DND-41 (cell line): Measurements from ENCODE around the gene C10orf120.

Experiments
- ATAC-seq: fragments of 200-7000 bp; cut with Tn5 transposase; 3 replicates; pipeline ENCODE4 v1.9.1; 2021; ENCODE audit warnings: low read depth; ENCODE audit not compliant: insufficient read depth
- DNase-seq: peaks from one replicate; pipeline ENCODE4 v3.0.0-alpha.2; 2020
- H2AFZ ChIP-seq: 2 replicates; pipeline ENCODE4 v1.6.0; 2012; ENCODE audit warnings: low read depth, low read length
- H3K27ac ChIP-seq: 2 replicates; pipeline ENCODE4 v1.5.1; 2012; ENCODE audit warnings: low read length, inconsistent platforms
- H3K27me3 ChIP-seq: fragments of 200-600 bp; sonication (generic); 2 replicates; pipeline ENCODE4 v1.6.0; 2012; ENCODE audit warnings: low read length, mild to moderate bottlenecking, inconsistent platforms; ENCODE audit not compliant: insufficient read depth, poor library complexity
- H3K36me3 ChIP-seq: 2 replicates; pipeline ENCODE4 v1.5.1; 2012; ENCODE audit warnings: low read length, inconsistent platforms; ENCODE audit not compliant: insufficient read depth
- H3K4me1 ChIP-seq: 2 replicates; pipeline ENCODE4 v1.5.1; 2012; ENCODE audit warnings: mild to moderate bottlenecking, low read length; ENCODE audit not compliant: insufficient read depth
- H3K4me2 ChIP-seq: 2 replicates; pipeline ENCODE4 v1.6.0; 2012; ENCODE audit warnings: mild to moderate bottlenecking, moderate library complexity, low read length, inconsistent platforms; ENCODE audit not compliant: insufficient read depth
- H3K4me3 ChIP-seq, 2 experiments: fragments of 200-600 bp in 1 of 2; shearing (Covaris generic) in 1 of 2; 2 replicates each; pipeline ENCODE4 v1.5.1; 2012 to 2016; ENCODE audit warnings: inconsistent platforms in 2 of 2, low read length in 2 of 2, mild to moderate bottlenecking in 2 of 2, low read depth in 1 of 2, moderate library complexity in 1 of 2
- H3K79me2 ChIP-seq: 2 replicates; pipeline ENCODE4 v1.6.0; 2012; ENCODE audit warnings: low read length, inconsistent platforms; ENCODE audit not compliant: insufficient read depth
- H3K9ac ChIP-seq: 2 replicates; pipeline ENCODE4 v1.6.0; 2012; ENCODE audit warnings: low read depth, mild to moderate bottlenecking, inconsistent platforms, low read length, moderate library complexity
- H3K9me3 ChIP-seq: 2 replicates; pipeline ENCODE4 v1.5.1; 2012; ENCODE audit warnings: low read length, moderate library complexity, mild to moderate bottlenecking, inconsistent platforms; ENCODE audit not compliant: insufficient read depth, severe bottlenecking
- H4K20me1 ChIP-seq: 2 replicates; pipeline ENCODE4 v1.6.0; 2012; ENCODE audit warnings: low read length; ENCODE audit not compliant: insufficient read depth
- CTCF ChIP-seq: IDR thresholded peaks from 2 replicates; pipeline ENCODE4 v1.5.1; 2012; ENCODE audit warnings: borderline replicate concordance, low read length, moderate library complexity, mild to moderate bottlenecking; ENCODE audit not compliant: poor library complexity, severe bottlenecking; ENCODE audit errors: extremely low read depth
- EZH2 ChIP-seq: IDR thresholded peaks from 3 replicates; pipeline ENCODE4 v1.6.1; 2012; ENCODE audit warnings: borderline replicate concordance, low read depth, mild to moderate bottlenecking, moderate library complexity, low read length, inconsistent platforms; ENCODE audit not compliant: severe bottlenecking

C10orf120 gene

GRCh38 chr10:122650331-122650730 is 49.3 kb downstream of the C10orf120 start:
- H3K27ac ChIP-seq = no peak overlapping the region
- H3K9ac ChIP-seq = no peak overlapping the region
- no peaks in the 10 kb centered on the region for H3K4me1 ChIP-seq
- H3K9me3 ChIP-seq = no peaks in the 10 kb centered on the region
- TF ChIP-seq EZH2 (no peak), CTCF (no peak)
- H3K4me3 ChIP-seq = no peak overlapping the region
- no peaks in the 10 kb centered on the region for H3K27me3 ChIP-seq
- ATAC-seq (no peak), DNase-seq (no peak)
- H3K4me2 ChIP-seq = no peak overlapping the region
- no peaks in the 10 kb centered on the region for H4K20me1 ChIP-seq
- no peak overlapping the region for H2AFZ ChIP-seq
- no peaks in the 10 kb centered on the region for H3K36me3 ChIP-seq
- H3K79me2 ChIP-seq = no peaks in the 10 kb centered on the region

GRCh38 chr10:122649903-122650302 is 49.7 kb downstream of the C10orf120 start:
- Histone ChIP-seq H3K79me2 (no peaks in the 10 kb centered on the region), H4K20me1 (no peaks in the 10 kb centered on the region), H3K27me3 (no peaks in the 10 kb centered on the region), H3K4me3 (no peak overlapping the region), H3K4me1 (no peaks in the 10 kb centered on the region), H3K9me3 (no peaks in the 10 kb centered on the region), H3K36me3 (no peaks in the 10 kb centered on the region), H3K9ac (no peak overlapping the region), H3K27ac (no peak overlapping the region), H2AFZ (no peak overlapping the region), H3K4me2 (no peak overlapping the region)
- no peak for DNase-seq
- TF ChIP-seq CTCF (no peak), EZH2 (no peak)
- ATAC-seq = no peak

- peak; percentile 67 for ATAC-seq
- no peaks in the 10 kb centered on the region for H4K20me1 ChIP-seq
- no peaks in the 10 kb centered on the region for H3K36me3 ChIP-seq
- no peak for TF ChIP-seq EZH2
- TF ChIP-seq CTCF = peak; percentile 85
- 0 out of 2 replicates have a peak overlapping the region, but pooled peaks have one; percentile 27 for H2AFZ ChIP-seq
- no peak overlapping the region for H3K9ac ChIP-seq
- no peak overlapping the region for H3K4me3 ChIP-seq
- no peaks in the 10 kb centered on the region for H3K9me3 ChIP-seq
- peak; percentile 56 for DNase-seq
- no peaks in the 10 kb centered on the region for H3K79me2 ChIP-seq
- no peaks in the 10 kb centered on the region for H3K27me3 ChIP-seq
- no peak overlapping the region for H3K27ac ChIP-seq
- H3K4me1 ChIP-seq = no peaks in the 10 kb centered on the region
- no peak overlapping the region for H3K4me2 ChIP-seq
Measured at GRCh38 chr10:122648599-122649428, 50.8 kb downstream of the C10orf120 start.
